ENCODE data around the gene ELP4.

DNA sequence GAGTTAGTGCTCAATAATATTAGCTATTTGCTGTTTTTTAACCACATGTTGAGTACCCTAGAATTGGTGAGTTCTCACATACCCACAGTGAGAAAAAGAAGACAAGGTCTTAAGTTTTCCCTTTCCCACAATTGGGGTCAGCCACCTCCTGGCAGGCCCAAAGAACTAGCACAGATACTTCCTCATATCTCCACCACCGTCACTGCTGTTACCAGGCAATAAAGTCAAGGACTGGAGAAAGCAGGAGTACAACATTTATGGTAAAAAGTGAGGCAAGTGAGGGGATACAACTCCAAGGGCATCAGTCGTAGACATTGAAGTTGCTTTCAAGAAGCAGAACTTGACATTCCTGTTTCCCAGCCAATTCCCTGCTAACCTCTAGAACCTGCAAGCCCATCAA is 19.6 kb downstream of the ELP4 start:
- TF ChIP-seq CEBPB (IDR thresholded peaks at IDR 0.05), result no peak
- TF ChIP-seq RAD21 (conservative IDR thresholded peaks at IDR 0.05 in 1 of 2, IDR thresholded peaks at IDR 0.05 in 1 of 2), result no peak
- no peak for TF ChIP-seq PHF8 (IDR thresholded peaks at IDR 0.05; ENCODE audit: borderline replicate concordance, low read depth)
- TF ChIP-seq, protein P1, sequence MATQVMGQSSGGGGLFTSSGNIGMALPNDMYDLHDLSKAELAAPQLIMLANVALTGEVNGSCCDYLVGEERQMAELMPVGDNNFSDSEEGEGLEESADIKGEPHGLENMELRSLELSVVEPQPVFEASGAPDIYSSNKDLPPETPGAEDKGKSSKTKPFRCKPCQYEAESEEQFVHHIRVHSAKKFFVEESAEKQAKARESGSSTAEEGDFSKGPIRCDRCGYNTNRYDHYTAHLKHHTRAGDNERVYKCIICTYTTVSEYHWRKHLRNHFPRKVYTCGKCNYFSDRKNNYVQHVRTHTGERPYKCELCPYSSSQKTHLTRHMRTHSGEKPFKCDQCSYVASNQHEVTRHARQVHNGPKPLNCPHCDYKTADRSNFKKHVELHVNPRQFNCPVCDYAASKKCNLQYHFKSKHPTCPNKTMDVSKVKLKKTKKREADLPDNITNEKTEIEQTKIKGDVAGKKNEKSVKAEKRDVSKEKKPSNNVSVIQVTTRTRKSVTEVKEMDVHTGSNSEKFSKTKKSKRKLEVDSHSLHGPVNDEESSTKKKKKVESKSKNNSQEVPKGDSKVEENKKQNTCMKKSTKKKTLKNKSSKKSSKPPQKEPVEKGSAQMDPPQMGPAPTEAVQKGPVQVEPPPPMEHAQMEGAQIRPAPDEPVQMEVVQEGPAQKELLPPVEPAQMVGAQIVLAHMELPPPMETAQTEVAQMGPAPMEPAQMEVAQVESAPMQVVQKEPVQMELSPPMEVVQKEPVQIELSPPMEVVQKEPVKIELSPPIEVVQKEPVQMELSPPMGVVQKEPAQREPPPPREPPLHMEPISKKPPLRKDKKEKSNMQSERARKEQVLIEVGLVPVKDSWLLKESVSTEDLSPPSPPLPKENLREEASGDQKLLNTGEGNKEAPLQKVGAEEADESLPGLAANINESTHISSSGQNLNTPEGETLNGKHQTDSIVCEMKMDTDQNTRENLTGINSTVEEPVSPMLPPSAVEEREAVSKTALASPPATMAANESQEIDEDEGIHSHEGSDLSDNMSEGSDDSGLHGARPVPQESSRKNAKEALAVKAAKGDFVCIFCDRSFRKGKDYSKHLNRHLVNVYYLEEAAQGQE (IDR thresholded peaks at IDR 0.05), result no peak
- TF ChIP-seq, protein P2, sequence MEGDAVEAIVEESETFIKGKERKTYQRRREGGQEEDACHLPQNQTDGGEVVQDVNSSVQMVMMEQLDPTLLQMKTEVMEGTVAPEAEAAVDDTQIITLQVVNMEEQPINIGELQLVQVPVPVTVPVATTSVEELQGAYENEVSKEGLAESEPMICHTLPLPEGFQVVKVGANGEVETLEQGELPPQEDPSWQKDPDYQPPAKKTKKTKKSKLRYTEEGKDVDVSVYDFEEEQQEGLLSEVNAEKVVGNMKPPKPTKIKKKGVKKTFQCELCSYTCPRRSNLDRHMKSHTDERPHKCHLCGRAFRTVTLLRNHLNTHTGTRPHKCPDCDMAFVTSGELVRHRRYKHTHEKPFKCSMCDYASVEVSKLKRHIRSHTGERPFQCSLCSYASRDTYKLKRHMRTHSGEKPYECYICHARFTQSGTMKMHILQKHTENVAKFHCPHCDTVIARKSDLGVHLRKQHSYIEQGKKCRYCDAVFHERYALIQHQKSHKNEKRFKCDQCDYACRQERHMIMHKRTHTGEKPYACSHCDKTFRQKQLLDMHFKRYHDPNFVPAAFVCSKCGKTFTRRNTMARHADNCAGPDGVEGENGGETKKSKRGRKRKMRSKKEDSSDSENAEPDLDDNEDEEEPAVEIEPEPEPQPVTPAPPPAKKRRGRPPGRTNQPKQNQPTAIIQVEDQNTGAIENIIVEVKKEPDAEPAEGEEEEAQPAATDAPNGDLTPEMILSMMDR (IDR thresholded peaks at IDR 0.05), result no peak
- no peak for TF ChIP-seq POLR2A (IDR thresholded peaks at IDR 0.05; ENCODE audit: low read length)
- no peak for TF ChIP-seq MAFK (IDR thresholded peaks at IDR 0.05; ENCODE audit: partially characterized antibody)
- TF ChIP-seq, protein P3, sequence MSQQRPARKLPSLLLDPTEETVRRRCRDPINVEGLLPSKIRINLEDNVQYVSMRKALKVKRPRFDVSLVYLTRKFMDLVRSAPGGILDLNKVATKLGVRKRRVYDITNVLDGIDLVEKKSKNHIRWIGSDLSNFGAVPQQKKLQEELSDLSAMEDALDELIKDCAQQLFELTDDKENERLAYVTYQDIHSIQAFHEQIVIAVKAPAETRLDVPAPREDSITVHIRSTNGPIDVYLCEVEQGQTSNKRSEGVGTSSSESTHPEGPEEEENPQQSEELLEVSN (IDR thresholded peaks at IDR 0.05; ENCODE audit: borderline replicate concordance, low read depth), result no peak
- TF ChIP-seq HOXA7 (CRISPR knock-in tag; IDR thresholded peaks at IDR 0.05), result no peak

Data from A549 (cell line).